HG03342 (cell line): ENCODE results near the gene KIF23.
"Not testable (repeated sequence)": the region's sequence is repeated elsewhere in the genome, so short reads cannot be mapped to it uniquely, and the experiment has no call there.

Experiments used
- ATAC-seq: cut with Tn5 transposase; IDR thresholded peaks from one replicate; pipeline ENCODE4 v1.9.1; 2021; ENCODE audit warnings: mild to moderate bottlenecking, moderate library complexity; ENCODE audit not compliant: unreplicated experiment

The KIF23 gene

DNA sequence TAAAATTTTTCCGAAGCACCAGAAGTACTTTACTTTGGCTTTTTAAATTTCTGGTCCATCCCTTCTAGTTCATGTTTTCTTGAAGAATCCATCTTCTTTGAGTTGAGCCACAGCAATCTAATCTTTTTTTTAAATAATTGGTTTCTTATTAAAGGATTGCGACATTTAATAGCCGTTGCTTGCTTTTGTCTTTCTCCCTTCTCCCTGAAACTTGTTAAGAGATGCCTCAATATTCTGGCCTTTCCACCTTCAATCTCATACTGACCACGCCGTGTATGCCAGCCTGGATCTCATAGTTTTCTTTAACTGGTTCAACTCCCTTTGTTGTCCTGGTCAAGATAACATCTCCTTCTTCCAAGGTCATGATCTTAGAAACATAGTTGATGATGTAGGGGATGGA is 20.1 kb downstream of the KIF23 start:
- no peak for ATAC-seq

DNA sequence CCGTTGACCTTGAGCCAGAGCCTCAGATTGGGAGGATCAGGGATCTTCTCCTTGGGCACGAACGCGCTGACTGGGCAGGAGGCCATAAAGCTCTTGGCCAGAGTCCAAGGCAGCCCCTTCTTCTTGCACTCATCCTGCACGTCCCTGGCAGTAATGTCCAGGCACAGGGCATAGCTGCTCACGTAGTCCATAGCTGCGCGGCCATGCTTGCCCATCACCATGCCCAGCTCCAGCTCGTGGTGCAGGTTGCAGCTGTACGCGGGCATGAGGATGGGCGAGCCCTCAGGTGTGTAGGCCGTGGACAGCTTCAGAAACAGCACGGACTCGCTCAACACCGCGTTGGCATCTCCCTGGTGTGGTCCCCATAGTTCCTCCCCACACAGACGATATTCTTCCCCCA is 20.5 kb downstream of the KIF23 start:
- no peak for ATAC-seq

DNA sequence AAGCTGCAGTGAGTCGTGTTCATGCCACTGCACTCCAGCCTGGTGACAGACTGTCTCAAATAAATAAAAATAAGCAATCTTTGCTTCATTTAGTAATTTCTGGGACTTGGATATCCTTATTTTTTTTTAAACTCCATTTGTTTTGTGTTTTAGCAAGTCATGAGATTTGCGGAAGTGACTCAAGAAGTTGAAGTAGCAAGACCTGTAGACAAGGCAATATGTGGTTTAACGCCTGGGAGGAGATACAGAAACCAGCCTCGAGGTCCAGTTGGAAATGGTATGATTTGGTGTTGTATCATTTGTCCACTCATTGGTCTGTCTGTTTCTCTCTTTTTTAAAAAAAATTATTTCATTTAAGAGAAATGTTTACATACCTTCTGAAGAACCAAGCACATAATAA is 21.8 kb downstream of the KIF23 start:
- ATAC-seq = no peak

DNA sequence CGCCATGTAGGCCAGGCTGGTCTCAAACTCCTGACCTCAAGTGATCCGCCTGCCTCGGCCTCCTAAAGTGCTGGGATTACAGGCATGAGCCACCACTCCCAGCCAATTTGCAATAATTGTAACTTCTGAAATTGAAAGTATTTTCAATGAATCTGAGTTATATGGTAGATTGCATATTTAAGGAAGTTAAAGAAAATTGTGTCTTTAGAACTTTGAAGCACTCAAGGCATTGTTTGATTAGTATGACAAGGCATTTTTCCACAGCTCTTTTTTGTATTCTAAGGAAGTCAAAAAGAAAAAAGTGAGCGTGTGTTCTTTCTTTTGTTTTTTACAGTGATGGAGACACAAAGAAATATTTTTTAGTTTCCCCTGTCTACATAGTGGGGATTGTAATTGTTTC is 22.8 kb downstream of the KIF23 start:
- no peak for ATAC-seq

DNA sequence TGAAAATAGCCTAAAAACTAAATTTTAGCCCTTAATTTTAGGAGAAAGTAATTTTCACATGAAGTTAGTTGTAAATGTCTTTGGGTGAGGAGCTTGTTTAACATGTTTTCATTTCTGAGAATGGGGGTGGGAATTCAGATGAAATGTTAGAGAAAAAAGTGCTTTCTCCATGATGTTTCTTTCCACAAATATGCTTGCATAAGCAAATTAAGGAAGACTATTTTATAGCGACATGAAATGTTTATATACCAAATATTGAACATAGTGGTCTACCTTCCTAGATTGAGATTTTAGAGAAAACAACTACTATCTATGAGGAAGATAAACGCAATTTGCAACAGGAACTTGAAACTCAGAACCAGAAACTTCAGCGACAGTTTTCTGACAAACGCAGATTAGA is 25.5 kb downstream of the KIF23 start:
- ATAC-seq = no peak

DNA sequence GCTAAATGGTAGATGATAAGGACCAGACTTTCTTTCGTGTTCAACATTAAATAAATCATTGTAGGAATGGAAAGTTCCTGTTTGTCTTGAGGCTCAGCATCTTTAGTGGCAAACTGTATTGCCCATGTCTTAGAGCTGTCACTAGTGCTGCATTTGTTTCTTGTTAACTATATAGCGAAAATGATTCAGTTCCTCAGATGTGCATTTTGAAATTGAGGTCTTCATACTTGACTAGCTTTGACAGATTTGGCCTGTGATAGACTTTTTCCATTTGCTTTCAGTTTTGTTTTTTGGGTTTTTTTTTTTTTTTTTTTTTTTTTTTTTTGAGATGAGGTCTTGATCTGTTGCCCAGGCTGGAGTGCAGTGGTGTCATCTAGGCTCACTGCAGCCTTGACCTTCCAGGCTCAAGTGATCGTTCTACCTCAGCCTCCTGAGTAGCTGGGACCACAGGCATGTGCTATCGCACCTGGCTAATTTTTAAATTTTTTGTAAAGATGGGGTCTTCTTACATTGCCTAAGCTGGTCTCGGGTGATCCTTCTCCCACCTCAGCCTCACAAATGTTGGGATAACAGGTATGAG is 29.0 kb downstream of the KIF23 start:
- no peak for ATAC-seq

DNA sequence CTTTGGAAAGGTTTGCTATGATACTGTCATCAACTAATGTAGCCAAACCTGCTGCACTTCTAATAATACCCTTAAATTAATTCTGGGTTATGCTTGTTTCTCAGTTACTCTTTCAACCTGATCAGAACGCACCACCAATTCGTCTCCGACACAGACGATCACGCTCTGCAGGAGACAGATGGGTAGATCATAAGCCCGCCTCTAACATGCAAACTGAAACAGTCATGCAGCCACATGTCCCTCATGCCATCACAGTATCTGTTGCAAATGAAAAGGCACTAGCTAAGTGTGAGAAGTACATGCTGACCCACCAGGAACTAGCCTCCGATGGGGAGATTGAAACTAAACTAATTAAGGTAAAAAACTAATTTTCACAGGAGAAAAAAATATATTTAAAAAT is 30.5 kb downstream of the KIF23 start:
- no peak for ATAC-seq

DNA sequence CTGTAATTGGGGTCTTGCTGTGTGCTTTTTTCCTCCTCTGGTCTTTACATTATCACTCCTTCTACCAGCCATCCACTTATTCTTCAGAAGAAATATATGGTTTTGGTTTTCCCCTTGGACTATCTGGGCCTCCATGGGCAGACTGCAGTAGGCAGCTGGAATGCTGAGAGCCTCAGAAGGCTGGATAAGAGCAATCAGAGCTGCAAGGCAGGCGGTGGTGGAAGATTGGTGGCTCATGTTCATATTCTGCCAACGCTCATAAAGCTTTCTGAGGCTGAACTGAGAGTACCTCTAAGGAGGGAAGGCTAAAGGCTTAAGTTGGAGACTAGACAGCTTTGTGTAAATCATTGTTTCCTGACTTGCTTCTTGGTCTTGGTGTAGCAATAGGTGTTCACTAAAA is 32.8 kb downstream of the KIF23 start:
- ATAC-seq = no peak

DNA sequence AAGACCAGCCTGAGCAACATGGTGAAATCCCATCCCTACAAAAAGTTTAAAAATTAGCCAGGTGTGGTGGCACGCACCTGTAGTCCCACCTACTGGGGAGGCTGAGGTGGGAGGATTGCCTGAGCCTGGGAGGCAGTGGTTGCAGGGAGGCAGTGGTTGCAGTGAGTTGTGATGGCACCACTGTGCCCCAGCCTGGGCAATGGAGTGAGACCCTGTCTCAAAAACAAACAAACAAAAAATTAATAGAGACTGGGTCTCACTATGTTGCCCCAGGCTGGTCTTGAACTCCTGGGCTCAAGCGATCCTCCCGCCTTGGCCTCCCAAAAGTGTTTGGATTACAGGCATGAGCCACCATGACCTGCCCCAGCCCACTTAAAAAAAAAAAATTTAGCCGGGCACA is 36.1 kb downstream of the KIF23 start:
- ATAC-seq = not testable (repeated sequence)

DNA sequence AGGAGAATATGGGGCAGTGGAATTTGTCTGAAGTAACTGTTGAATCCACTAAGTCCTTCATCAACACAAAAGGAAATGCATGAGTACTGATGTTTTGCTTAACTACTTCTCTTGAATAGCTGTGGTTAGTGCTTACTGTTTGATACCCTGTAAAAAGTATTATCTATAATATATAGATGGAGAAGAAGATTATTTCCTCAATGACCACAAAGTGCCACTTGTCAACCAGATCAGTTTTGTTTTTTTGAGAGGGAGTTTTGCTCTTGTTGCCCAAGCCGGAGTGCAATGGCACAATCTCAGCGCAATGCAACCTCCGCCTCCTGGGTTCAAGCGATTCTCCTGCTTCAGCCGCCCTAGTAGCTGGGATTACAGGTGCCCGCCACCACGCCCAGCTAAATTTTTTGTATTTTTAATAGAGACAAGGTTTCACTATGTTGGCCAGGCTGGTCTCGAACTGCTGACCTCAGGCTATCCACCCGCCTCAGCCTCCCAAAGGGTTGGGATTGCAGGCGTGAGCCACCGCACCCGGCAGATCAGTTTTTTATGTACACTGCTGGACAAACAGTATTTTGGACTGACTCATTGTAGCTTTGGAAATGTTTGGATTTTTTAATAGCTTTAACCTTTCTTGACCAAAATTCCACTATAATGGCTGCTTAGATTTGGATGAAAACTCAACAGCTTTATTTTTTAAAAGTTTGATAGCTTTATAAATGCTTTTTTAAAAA is 37.0 kb downstream of the KIF23 start:
- ATAC-seq = no peak

DNA sequence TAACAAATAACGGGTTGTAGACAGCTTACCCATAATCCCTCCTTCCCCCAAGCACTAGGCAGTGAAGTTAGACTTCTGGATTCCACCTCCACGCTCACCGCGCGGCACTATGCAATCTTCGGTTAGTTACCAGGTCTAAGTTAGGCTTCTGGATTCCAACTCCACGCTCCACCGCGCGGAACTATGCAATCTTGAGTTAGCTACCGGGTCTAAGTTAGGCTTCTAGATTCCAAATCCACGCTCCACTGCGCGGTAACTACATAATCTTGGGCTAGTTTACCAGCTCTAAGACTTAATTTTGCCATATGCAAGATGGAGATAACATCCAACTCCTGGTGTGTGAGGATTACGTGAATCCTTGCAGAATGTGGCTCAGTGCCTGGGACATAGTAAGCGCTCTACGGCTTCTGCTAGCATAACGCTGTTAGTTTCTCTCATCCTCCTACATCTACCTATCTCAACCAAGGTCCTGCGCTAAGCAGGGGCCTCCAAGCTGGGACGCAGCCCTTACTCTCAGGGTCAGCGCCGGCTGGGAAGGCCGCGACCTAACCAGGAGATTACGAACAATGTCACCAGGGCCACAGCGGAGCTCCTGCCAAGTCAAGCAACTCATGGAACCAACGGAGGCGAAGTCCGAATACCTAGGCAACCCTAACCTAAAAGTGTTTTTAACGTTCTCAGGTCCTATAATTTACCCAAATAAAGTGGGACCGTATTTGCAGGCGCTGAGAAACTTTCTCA is 38.0 kb downstream of the KIF23 start:
- peak; percentile 27 for ATAC-seq

DNA sequence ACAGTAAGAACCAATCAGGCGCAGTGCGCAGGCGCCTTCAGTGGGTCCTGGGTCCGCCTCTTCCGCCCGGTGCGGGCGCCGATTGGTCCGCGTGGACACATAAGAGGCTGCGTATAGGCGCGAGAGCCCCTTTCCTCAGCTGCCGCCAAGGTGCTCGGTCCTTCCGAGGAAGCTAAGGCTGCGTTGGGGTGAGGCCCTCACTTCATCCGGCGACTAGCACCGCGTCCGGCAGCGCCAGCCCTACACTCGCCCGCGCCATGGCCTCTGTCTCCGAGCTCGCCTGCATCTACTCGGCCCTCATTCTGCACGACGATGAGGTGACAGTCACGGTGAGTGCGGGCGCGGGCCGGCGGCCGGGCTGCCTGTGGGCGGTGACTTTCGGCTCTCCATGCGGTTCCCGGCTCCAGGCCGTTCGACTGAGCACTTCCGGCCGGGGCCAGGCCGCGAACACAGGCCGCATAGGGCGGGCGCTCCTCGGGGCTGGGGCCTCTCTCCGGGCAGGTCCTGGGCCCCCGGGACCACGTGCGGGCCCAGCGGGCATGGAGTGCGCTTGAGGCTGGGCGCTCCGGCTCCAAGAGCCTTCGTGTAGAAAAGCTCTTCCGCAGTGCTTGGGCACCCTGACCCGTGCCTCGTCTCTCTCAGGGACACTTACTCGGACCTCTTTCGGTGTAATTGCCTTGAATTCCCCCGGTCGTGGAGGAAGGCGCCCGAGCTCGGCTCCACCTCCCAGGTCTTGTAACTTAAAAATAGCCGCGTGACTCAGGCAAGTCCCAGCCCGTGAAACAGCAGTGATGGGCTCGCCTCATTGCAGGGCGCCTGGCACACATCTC is 38.8 kb downstream of the KIF23 start, which contains the start of gene RPLP1:
Gene RPLP1 (plus strand): TSS at position 127 of the 830 bp plus-strand sequence. CDS start 131 bp downstream, at position 258.
- ATAC-seq = peak; percentile 81

DNA sequence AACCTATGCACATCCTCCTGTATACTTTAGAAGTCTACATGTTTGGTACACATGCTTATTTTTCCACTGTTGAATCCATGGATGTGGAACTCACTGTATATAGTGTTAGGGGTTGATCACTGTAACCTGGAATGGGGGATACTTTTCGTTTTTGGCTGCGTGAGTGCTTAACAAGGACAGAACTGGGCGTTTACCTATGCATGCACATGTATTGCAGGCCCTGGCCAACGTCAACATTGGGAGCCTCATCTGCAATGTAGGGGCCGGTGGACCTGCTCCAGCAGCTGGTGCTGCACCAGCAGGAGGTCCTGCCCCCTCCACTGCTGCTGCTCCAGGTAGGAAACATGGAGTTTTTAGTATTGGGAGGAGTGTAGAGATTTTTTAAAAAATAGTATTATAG is 40.8 kb downstream of the KIF23 start:
- no peak for ATAC-seq

DNA sequence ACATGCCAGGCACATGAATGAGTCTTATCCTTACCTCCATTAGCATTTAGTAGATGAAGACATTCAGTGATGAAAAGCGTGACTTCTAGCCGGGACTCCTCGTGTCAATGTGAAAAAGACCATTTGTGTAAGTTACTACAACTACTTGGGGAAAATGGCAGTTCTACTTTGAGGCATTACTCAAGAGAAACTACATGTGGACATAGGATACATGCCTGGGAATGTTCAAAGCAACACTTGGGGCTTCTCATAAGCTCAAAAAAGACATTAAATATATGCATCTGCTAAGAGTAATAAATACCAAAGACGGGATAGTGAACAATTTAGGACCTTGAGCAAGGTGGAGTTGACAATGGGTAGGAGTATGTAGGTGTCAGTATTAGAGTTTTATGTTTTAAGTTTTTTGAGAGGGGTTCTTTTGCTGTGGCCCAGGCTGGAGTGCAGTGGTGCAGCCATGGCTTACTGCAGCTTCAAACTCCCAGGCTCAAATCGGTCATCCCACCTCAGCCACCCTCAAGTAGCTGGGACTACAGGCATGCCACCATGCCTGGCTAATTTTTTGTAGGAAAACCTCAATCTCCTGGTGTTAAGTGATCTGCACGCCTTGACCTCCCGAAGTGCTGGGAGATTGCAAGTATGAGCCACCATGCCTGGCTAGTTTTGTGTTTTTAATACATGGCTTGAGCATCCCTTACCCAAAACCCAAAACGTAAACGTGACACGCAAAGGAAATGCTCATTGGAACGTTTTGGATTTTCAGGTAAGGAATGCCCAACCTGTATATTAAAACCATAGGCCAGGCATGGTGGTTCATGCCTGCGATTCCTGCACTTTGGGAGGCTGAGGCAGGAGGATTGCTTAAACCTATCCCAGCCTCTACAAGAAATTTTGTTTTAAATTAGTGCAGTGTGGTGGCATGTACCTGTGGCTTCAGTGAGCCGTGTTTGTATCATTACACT is 42.3 kb downstream of the KIF23 start:
- ATAC-seq = no peak

DNA sequence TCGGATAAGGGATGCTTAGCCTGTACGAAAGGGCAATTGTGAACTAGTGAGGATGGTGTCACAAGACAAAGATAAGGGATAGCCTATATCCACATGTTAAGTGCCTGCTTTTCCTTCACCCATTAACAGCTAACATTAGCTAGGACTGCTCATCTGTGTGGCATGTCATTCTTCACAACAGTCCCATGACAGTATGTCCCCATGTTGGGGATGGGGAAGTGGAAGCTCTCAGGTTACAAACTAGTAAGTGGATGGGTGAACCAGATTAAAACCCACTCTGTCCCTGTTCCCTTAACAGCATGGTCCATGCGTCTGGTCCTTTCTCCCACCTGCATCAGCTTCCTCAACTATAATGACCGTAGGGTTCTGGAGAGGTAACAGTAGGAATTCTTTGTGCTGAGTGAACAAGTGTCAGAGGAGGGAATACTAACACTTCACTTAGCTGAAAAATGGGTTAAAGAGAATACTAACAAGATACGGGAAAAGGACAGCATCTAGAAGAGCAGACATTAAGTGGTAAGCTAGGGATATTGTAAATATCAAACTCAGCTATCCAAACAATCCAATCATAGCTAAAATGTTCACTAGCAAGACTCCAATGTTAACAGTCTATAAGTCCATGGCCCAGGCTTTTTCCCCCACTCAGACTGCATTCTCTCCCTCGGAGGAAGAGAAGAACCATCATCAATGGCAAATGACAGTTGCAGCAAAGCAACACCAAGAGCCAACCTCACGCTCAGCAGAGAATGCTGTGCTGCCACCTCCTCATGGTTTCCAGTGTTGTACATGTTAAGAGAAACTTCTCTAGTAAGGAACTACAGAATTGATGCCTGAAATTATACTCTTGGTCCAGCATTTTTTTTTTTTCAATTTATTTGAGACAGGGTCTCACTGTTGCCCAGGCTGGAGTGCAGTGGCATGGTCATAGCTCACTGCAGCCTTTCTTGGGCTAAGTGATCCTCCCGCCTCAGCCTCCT is 43.4 kb downstream of the KIF23 start:
- ATAC-seq = no peak

DNA sequence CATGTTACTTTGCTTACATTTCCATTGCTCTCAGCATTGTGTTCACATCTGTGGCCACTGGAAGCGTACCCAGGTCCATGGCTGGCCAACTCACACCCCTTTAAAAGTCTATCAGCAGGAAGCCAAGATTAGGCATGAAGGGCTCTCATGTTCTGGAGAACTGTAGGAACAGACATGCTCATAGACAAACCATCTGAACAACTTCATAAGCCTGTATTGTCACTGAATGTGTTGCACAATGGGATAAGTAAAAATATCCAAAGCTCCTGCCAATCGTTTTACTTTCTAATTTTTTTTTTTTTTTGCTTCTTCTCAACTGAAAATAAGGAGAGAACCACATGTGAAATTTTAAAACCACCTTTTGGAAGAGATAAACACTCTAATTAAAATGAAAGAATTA is 44.9 kb downstream of the KIF23 start:
- no peak for ATAC-seq

DNA sequence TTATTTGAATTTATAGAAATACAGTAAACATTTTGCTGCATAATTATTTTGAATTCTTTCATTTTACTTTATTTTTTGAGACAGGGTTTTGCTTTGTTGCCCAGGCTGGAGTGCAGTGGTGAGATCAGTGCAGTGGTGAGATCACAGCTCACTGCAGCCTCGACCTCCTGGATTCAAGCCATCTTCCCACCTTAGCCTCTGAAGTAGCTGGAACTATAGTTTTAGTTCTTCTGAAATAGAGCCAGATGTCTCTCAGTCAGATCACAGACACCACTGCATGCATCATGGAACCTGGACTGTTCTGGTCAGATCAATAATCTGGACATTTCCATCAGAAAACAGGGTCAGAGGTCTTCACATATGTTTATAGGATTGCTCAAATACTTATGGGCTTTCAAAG is 46.3 kb downstream of the KIF23 start:
- ATAC-seq = no peak

DNA sequence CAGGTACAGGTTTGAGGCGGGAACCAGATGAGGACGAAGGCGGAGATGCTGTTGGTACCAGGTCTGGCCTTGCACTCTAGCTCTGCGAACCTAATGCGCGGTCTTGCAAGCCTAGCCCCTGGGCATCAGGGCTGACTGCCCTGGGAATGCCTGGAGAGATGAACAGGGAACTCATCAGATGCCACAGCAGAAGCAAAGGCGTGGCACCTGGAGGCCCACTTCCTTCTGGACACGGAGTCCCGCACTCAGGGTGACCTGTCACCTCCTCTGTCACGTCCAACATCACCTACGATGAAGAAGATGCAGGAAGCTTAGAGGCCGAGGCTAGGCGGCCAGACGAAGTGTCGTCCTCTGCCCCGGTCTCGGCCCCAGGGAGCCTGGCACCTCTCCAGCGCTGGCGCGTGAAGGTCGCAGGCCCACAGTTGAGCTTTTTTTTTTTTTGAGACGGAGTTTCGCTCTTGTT is 47.9 kb downstream of the KIF23 start:
- no peak for ATAC-seq
